Retinal pigment epithelial cell (primary cell): ENCODE measurements around the gene DLGAP5.
A peak's percentile ranks its signal among the peaks of the same experiment; 100 is the strongest.

Source experiments
- DNase-seq: peaks from one replicate; pipeline ENCODE4 v3.0.0-alpha.2; 2010; ENCODE audit warnings: low read depth
- H3K4me3 ChIP-seq: 2 replicates; pipeline ENCODE4 v1.5.1; 2011; ENCODE audit warnings: mild to moderate bottlenecking, low read length, control low read depth, moderate library complexity
- CTCF ChIP-seq: conservative IDR thresholded peaks from 2 replicates; pipeline ENCODE4 v1.5.1; 2011; ENCODE audit warnings: low read depth, low read length, control low read depth, inconsistent platforms

The DLGAP5 gene

GRCh38 chr14:55103971-55104954 is 87.1 kb downstream of the DLGAP5 start:
- no peak for DNase-seq
- H3K4me3 ChIP-seq = no peak overlapping the region
- no peak for TF ChIP-seq CTCF

GRCh38 chr14:55103005-55103640 is 88.3 kb downstream of the DLGAP5 start:
- no peak overlapping the region for H3K4me3 ChIP-seq

GRCh38 chr14:55102141-55102621 is 89.2 kb downstream of the DLGAP5 start:
- no peak for TF ChIP-seq CTCF
- H3K4me3 ChIP-seq = no peak overlapping the region
- peak; percentile 67 for DNase-seq

More at GRCh38 chr14:55103005-55103640, 88.3 kb downstream of the DLGAP5 start:
- TF ChIP-seq CTCF = no peak
- DNase-seq = peak; percentile 89

- DNase-seq = no peak
- no peak overlapping the region for H3K4me3 ChIP-seq
- no peak for TF ChIP-seq CTCF
These were observed 89.7 kb downstream of the DLGAP5 start for GRCh38 chr14:55101698-55102097.

- no peak overlapping the region for H3K4me3 ChIP-seq
- DNase-seq = peak; percentile 48
- no peak for TF ChIP-seq CTCF
These were observed 91.6 kb downstream of the DLGAP5 start for GRCh38 chr14:55099756-55100155.

- no peak overlapping the region for H3K4me3 ChIP-seq
- no peak for DNase-seq
- no peak for TF ChIP-seq CTCF
These were observed 92.9 kb downstream of the DLGAP5 start for GRCh38 chr14:55098561-55098898.
